ENCODE results near the gene ADRM1. TPM values are rescaled to one million over a fixed set of nuclear protein-coding genes. Genes with fewer than 3 reads are reported as not detected.

Gene ADRM1
- total RNA-seq, 1 experiment from 2014 or later = 272 TPM

GRCh38 chr20:62339647-62340062 is 36.9 kb downstream of the ADRM1 start:
- DNase-seq (ENCODE audit: low read depth) = no peak

- DNase-seq (ENCODE audit: low read depth) = no peak
Observed at GRCh38 chr20:62342910-62343309, 40.1 kb downstream of the ADRM1 start.

- DNase-seq (ENCODE audit: low read depth) = no peak
Observed at GRCh38 chr20:62344092-62344491, 41.3 kb downstream of the ADRM1 start.

- peak; percentile 95 for DNase-seq (ENCODE audit: low read depth)
Observed at GRCh38 chr20:62344782-62345181, 42.0 kb downstream of the ADRM1 start.

- DNase-seq (ENCODE audit: low read depth) = no peak
Observed at GRCh38 chr20:62345681-62346370, 43.0 kb downstream of the ADRM1 start.

GRCh38 chr20:62346398-62347150 is 43.8 kb downstream of the ADRM1 start:
- DNase-seq (ENCODE audit: low read depth) = no peak

GRCh38 chr20:62347151-62347404 is 44.3 kb downstream of the ADRM1 start:
- no peak for DNase-seq (ENCODE audit: low read depth)

- DNase-seq (ENCODE audit: low read depth) = no peak
Observed at GRCh38 chr20:62347445-62347844, 44.6 kb downstream of the ADRM1 start.

- no peak for DNase-seq (ENCODE audit: low read depth)
Observed at GRCh38 chr20:62348604-62349003, 45.8 kb downstream of the ADRM1 start.

GRCh38 chr20:62349556-62350097 is 46.8 kb downstream of the ADRM1 start:
- DNase-seq (ENCODE audit: low read depth) = no peak

GRCh38 chr20:62350098-62350628 is 47.4 kb downstream of the ADRM1 start:
- peak; percentile 78 for DNase-seq (ENCODE audit: low read depth)

- DNase-seq (ENCODE audit: low read depth) = no peak
Observed at GRCh38 chr20:62350629-62351422, 48.0 kb downstream of the ADRM1 start.

- no peak for DNase-seq (ENCODE audit: low read depth)
Observed at GRCh38 chr20:62351469-62352401, 48.9 kb downstream of the ADRM1 start.

- DNase-seq (ENCODE audit: low read depth) = peak; percentile 82
Observed at GRCh38 chr20:62352402-62353288, 49.8 kb downstream of the ADRM1 start.

- DNase-seq (ENCODE audit: low read depth) = no peak
Observed at GRCh38 chr20:62353289-62354030, 50.7 kb downstream of the ADRM1 start.

GRCh38 chr20:62354031-62354808 is 51.4 kb downstream of the ADRM1 start:
- DNase-seq (ENCODE audit: low read depth) = no peak

GRCh38 chr20:62354811-62355341 is 52.1 kb downstream of the ADRM1 start:
- DNase-seq (ENCODE audit: low read depth) = no peak

GRCh38 chr20:62355516-62355877 is 52.7 kb downstream of the ADRM1 start:
- DNase-seq (ENCODE audit: low read depth) = no peak
